PC-9 (cell line): ENCODE data around the gene RABL6. TPM values are rescaled to one million over a fixed set of nuclear protein-coding genes. Genes with fewer than 3 reads are reported as not detected.
A peak's percentile ranks its signal among the peaks of the same experiment; 100 is the strongest.
"Not testable (repeated sequence)": the region's sequence is repeated elsewhere in the genome, so short reads cannot be mapped to it uniquely, and the experiment has no call there.

Source experiments
- BruUV-seq: library from RNA; stranded (reverse); fragments of 400-500 nt; replicated peaks from 2 replicates; lab custom pipeline; 2021; lab: Mats Ljungman, UMichigan
- CTCF ChIA-PET: fragments of 300-600 bp; sonication (Branson Sonifier 250); formaldehyde crosslinking; loops from one replicate; lab custom pipeline; 2022; ENCODE audit warnings: antibody characterized with exemption; lab: Charles Lee
- POLR2A ChIA-PET: fragments of 300-600 bp; sonication (Branson Sonifier 250); formaldehyde crosslinking; loops from one replicate; lab custom pipeline; 2022; ENCODE audit warnings: antibody characterized with exemption; ENCODE audit not compliant: unreplicated experiment; lab: Charles Lee
- DNase-seq, 2 experiments: peaks; one replicate each; pipeline versions ENCODE4 v3.0.0 to v3.0.0-alpha.2; 2015 to 2022; ENCODE audit warnings: mixed read lengths in 1 of 2
- H2AFZ ChIP-seq: fragments of 200-600 bp; sonication (generic); 2 replicates; pipeline ENCODE4 v1.8.1; 2017; ENCODE audit warnings: antibody characterized with exemption
- H3F3A ChIP-seq: fragments of 200-600 bp; sonication (generic); 2 replicates; pipeline ENCODE4 v1.8.1; 2017; ENCODE audit warnings: antibody characterized with exemption, mild to moderate bottlenecking, low read depth; ENCODE audit not compliant: insufficient read depth
- H3K27ac ChIP-seq: fragments of 200-600 bp; sonication (generic); 2 replicates; pipeline ENCODE4 v1.6.1; 2016; ENCODE audit warnings: mixed run types
- H3K27me3 ChIP-seq: fragments of 200-600 bp; sonication (generic); 2 replicates; pipeline ENCODE4 v1.6.1; 2016; ENCODE audit warnings: low read depth, mixed run types; ENCODE audit not compliant: insufficient read depth
- H3K36me3 ChIP-seq: fragments of 200-600 bp; sonication (generic); 2 replicates; pipeline ENCODE4 v1.6.1; 2016; ENCODE audit warnings: low read depth, mixed run types
- H3K4me1 ChIP-seq: fragments of 200-600 bp; sonication (generic); replicated peaks from 2 replicates; pipeline ENCODE4 v1.6.1; 2016; ENCODE audit warnings: mixed run types; ENCODE audit not compliant: insufficient read depth
- H3K4me2 ChIP-seq: fragments of 200-600 bp; sonication (generic); 2 replicates; pipeline ENCODE4 v1.6.1; 2017; ENCODE audit warnings: mixed run types
- H3K4me3 ChIP-seq: fragments of 200-600 bp; sonication (generic); 2 replicates; pipeline ENCODE4 v1.6.1; 2016; ENCODE audit warnings: mixed run types
- H3K79me2 ChIP-seq: fragments of 200-600 bp; sonication (generic); 2 replicates; pipeline ENCODE4 v1.6.1; 2017; ENCODE audit warnings: low read depth, mixed run types
- H3K9me2 ChIP-seq: fragments of 200-600 bp; sonication (generic); 2 replicates; pipeline ENCODE4 v1.8.1; 2017; ENCODE audit warnings: mild to moderate bottlenecking; ENCODE audit not compliant: insufficient read depth
- H3K9me3 ChIP-seq: fragments of 200-600 bp; sonication (generic); 2 replicates; pipeline ENCODE4 v1.8.1; 2016; ENCODE audit warnings: low read depth; ENCODE audit not compliant: insufficient read depth
- H4K20me1 ChIP-seq: fragments of 200-600 bp; sonication (generic); 2 replicates; pipeline ENCODE4 v1.8.1; 2017; ENCODE audit not compliant: insufficient read depth
- EZH2 ChIP-seq: fragments of 200-600 bp; sonication (generic); IDR thresholded peaks from 2 replicates; pipeline ENCODE4 v1.8.0; 2017; ENCODE audit warnings: antibody characterized with exemption, low read depth
- intact Hi-C: fragments of 100-400 bp; cut with micrococcal nuclease; formaldehyde crosslinking; loops from one replicate; pipeline ENCODE4 v1.10.0; 2022; ENCODE audit not compliant: unreplicated experiment
- total RNA-seq: library from RNA; stranded (reverse); gene quantifications from 2 replicates; pipeline ENCODE4 v1.2.3, GENCODE V29; 2021
- TF ChIP-seq, protein P1 (sequence below): fragments of 200-600 bp; sonication (generic); conservative IDR thresholded peaks from 2 replicates; pipeline ENCODE4 v1.6.1; 2017; ENCODE audit warnings: mixed run types, antibody characterized with exemption, mild to moderate bottlenecking, moderate library complexity

Gene RABL6
- total RNA-seq, 1 experiment from 2014 or later, result 116 TPM

DNA sequence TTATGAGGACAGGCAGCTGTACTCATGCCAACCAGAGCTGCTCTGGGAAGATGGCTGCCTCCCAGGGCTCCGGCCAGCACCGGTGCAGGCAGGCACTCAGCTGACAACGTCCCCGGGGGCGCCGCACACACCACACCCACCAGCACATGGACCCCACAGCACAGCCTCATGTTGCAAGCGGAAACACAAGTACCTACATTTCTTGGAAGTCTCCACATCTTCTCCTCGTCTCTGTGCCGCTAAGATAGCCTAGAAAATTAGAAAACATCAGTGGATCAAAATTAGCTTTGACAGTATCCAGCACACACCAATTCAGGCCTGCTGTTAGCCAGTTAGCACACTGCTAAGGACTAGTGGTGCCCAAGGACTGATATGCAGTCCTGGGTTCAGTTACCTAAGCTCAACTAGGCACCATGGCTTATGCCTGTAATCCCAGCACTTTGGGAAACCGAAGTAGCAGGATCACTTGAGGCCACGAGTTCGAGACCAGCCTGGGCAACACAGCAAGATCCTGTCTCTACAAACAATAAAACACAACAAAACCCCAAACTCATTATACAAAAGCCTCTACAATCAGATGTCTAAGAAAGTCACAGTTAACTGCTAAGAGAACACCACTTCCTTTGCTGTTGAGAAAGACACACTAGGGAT, 56.0 kb downstream of the RABL6 start:
- no peaks in the 10 kb centered on the region for H3K27me3 ChIP-seq
- peaks cover 15% of the 10 kb centered on the region; the same call in 1 of the 2 replicates for H3F3A ChIP-seq
- no peaks in the 10 kb centered on the region for H3K9me3 ChIP-seq
- H3K4me2 ChIP-seq, result peak overlapping the region; percentile 97; the same call in 1 of the 2 replicates
- no peak for TF ChIP-seq EZH2
- TF ChIP-seq, protein P1, sequence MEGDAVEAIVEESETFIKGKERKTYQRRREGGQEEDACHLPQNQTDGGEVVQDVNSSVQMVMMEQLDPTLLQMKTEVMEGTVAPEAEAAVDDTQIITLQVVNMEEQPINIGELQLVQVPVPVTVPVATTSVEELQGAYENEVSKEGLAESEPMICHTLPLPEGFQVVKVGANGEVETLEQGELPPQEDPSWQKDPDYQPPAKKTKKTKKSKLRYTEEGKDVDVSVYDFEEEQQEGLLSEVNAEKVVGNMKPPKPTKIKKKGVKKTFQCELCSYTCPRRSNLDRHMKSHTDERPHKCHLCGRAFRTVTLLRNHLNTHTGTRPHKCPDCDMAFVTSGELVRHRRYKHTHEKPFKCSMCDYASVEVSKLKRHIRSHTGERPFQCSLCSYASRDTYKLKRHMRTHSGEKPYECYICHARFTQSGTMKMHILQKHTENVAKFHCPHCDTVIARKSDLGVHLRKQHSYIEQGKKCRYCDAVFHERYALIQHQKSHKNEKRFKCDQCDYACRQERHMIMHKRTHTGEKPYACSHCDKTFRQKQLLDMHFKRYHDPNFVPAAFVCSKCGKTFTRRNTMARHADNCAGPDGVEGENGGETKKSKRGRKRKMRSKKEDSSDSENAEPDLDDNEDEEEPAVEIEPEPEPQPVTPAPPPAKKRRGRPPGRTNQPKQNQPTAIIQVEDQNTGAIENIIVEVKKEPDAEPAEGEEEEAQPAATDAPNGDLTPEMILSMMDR, result no peak
- 0 out of 2 replicates have a peak, but pooled peaks cover 8% of the 10 kb centered on the region for H3K36me3 ChIP-seq
- H3K79me2 ChIP-seq, result peaks cover 41% of the 10 kb centered on the region
- no peak overlapping the region for H3K27ac ChIP-seq
- no peak overlapping the region for H3K4me3 ChIP-seq
- intact Hi-C loops, result no loop called here
- H4K20me1 ChIP-seq, result peaks cover 17% of the 10 kb centered on the region
- H2AFZ ChIP-seq, result no peak overlapping the region
- CTCF ChIA-PET, result no interaction called here
- DNase-seq, result no peak
- no peaks in the 10 kb centered on the region for H3K9me2 ChIP-seq
- peaks cover 16% of the 10 kb centered on the region for H3K4me1 ChIP-seq
- POLR2A ChIA-PET, result no interaction called here
- BruUV-seq, result no TSS peak

- H2AFZ ChIP-seq, result no peak overlapping the region
- intact Hi-C loops, result loop anchor here (5.0 kb wide), 1 partner anchor 37 kb away; no protein-coding TSS in a partner anchor
- peaks cover 16% of the 10 kb centered on the region for H3K4me1 ChIP-seq
- CTCF ChIA-PET, result interaction anchor here (0.6 kb wide), 2 partner anchors 45 to 82 kb away, joined by 3 to 5 read pairs; no protein-coding TSS in a partner anchor
- H3K36me3 ChIP-seq, result 0 out of 2 replicates have a peak, but pooled peaks cover 8% of the 10 kb centered on the region
- no peak for DNase-seq
- H3K79me2 ChIP-seq, result peaks cover 41% of the 10 kb centered on the region
- TF ChIP-seq, protein P1, result no peak
- no peak for TF ChIP-seq EZH2
- peaks cover 21% of the 10 kb centered on the region; the same call in 1 of the 2 replicates for H3F3A ChIP-seq
- peak overlapping the region; percentile 97 for H3K4me2 ChIP-seq
- H3K27ac ChIP-seq, result peak overlapping the region; percentile 47; the same call in 1 of the 2 replicates
- no TSS peak for BruUV-seq
- H3K27me3 ChIP-seq, result no peaks in the 10 kb centered on the region
- peaks cover 3% of the 10 kb centered on the region; the same call in 1 of the 2 replicates for H3K9me3 ChIP-seq
- peaks cover 13% of the 10 kb centered on the region for H4K20me1 ChIP-seq
- peak overlapping the region; percentile 98 for H3K4me3 ChIP-seq
- no peaks in the 10 kb centered on the region for H3K9me2 ChIP-seq
- POLR2A ChIA-PET, result interaction anchor here (0.7 kb wide), 1 partner anchor 11 kb away, joined by 7 read pairs; no protein-coding TSS in a partner anchor
These were observed 57.5 kb downstream of the RABL6 start for GRCh38 chr9:136865041-136865767.

GRCh38 chr9:136865768-136866103, 58.0 kb downstream of the RABL6 start:
- Histone ChIP-seq H3K9me2 (no peaks in the 10 kb centered on the region), H3F3A (peaks cover 21% of the 10 kb centered on the region; the same call in 1 of the 2 replicates), H3K27me3 (no peaks in the 10 kb centered on the region), H3K27ac (peak overlapping the region; percentile 54; the same call in 1 of the 2 replicates), H3K4me1 (peaks cover 16% of the 10 kb centered on the region), H3K4me3 (peak overlapping the region; percentile 98), H3K9me3 (peaks cover 3% of the 10 kb centered on the region; the same call in 1 of the 2 replicates), H3K79me2 (peaks cover 41% of the 10 kb centered on the region), H2AFZ (peak overlapping the region; percentile 68; the same call in 1 of the 2 replicates), H3K4me2 (peak overlapping the region; percentile 97), H3K36me3 (0 out of 2 replicates have a peak, but pooled peaks cover 8% of the 10 kb centered on the region), H4K20me1 (peaks cover 11% of the 10 kb centered on the region; the same call in 1 of the 2 replicates)
- POLR2A ChIA-PET, result interaction anchor here (0.7 to 0.8 kb wide), 2 partner anchors 17 to 21 kb away, joined by 5 to 17 read pairs; partner anchors contain the start of gene TRAF2
- CTCF ChIA-PET, result interaction anchor here (0.6 kb wide), 1 partner anchor 45 kb away, joined by 5 read pairs; no protein-coding TSS in a partner anchor
- no peak for TF ChIP-seq EZH2
- TF ChIP-seq, protein P1, result no peak
- intact Hi-C loops, result loop anchor here (1.0 to 5.0 kb wide), 2 partner anchors 17 to 37 kb away; no protein-coding TSS in a partner anchor
- no peak for DNase-seq
- no TSS peak for BruUV-seq

DNA sequence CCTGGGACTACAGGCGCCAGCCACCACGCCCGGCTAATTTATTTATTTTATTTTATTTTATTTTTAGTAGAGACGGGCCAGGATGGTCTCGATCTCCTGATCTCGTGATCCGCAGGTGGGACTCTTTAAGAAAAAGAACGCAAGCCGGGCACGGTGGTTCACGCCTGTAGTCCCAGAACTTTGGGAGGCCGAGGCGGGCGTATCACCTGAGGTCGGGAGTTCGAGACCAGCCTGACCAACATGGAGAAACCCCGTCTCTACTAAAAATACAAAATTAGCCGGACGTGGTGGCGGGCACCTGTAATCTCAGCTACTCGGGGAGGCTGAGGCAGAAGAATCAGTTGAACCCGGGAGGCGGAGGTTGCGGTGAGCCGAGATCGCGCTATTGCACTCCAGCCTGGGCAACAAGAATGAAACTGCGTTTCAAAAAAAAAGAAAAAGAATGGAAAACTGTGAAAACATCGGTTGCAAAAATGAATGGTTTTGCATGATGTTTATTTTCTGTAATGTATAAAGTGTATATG, 59.2 kb downstream of the RABL6 start:
- Histone ChIP-seq H3K4me1 (peaks cover 16% of the 10 kb centered on the region), H3K4me2 (peak overlapping the region; percentile 97), H3K9me3 (peaks cover 11% of the 10 kb centered on the region), H2AFZ (0 out of 2 replicates have a peak overlapping the region, but pooled peaks have one; percentile 68), H4K20me1 (peaks cover 11% of the 10 kb centered on the region; the same call in 1 of the 2 replicates), H3K4me3 (peak overlapping the region; percentile 98), H3K79me2 (peaks cover 41% of the 10 kb centered on the region), H3K27ac (peak overlapping the region; percentile 34; the same call in 1 of the 2 replicates), H3F3A (peaks cover 17% of the 10 kb centered on the region; the same call in 1 of the 2 replicates)
- intact Hi-C loops, result loop anchor here (1.0 to 5.0 kb wide), 2 partner anchors 15 to 35 kb away; no protein-coding TSS in a partner anchor
- H3K9me2 ChIP-seq, POLR2A ChIA-PET, CTCF ChIA-PET, H3K27me3 ChIP-seq, DNase-seq, H3K36me3 ChIP-seq: not testable (repeated sequence)
- TSS peak; percentile 70 for BruUV-seq
